Central memory CD8-positive, alpha-beta T cell (primary cell): ENCODE data around the gene ASIC3.
A peak's percentile ranks its signal among the peaks of the same experiment; 100 is the strongest.
"Not testable (repeated sequence)": the region's sequence is repeated elsewhere in the genome, so short reads cannot be mapped to it uniquely, and the experiment has no call there.

Experiments used
- ATAC-seq: fragments of 150-1000 bp; cut with Tn5 transposase; replicated peaks from 2 replicates; pipeline ENCODE4 v1.10.0; 2022; ENCODE audit warnings: mild to moderate bottlenecking, moderate FRiP score, moderate number of reproducible peaks; ENCODE audit not compliant: poor library complexity, severe bottlenecking; ENCODE audit errors: extremely low read depth
- DNase-seq, 2 donors: peaks; one replicate each; pipeline ENCODE4 v3.0.0; 2021; ENCODE audit warnings: low spot score in 2 of 2
- H3K27ac Mint-ChIP-seq: one replicate; pipeline ENCODE4 v1.8.0; 2022; ENCODE audit warnings: low read depth, mild to moderate bottlenecking, moderate library complexity, mixed read lengths
- H3K27me3 Mint-ChIP-seq: one replicate; pipeline ENCODE4 v1.8.0; 2022; ENCODE audit warnings: mixed read lengths
- H3K36me3 Mint-ChIP-seq: one replicate; pipeline ENCODE4 v1.8.0; 2022; ENCODE audit warnings: mild to moderate bottlenecking, moderate library complexity, mixed read lengths; ENCODE audit not compliant: insufficient read depth
- H3K4me1 Mint-ChIP-seq: one replicate; pipeline ENCODE4 v1.8.0; 2022; ENCODE audit warnings: mixed read lengths
- H3K4me3 Mint-ChIP-seq: one replicate; pipeline ENCODE4 v1.8.0; 2022; ENCODE audit warnings: mild to moderate bottlenecking, moderate library complexity, mixed read lengths
- H3K9me3 Mint-ChIP-seq: one replicate; pipeline ENCODE4 v1.8.0; 2022; ENCODE audit warnings: mixed read lengths

ASIC3 gene

GRCh38 chr7:151016942-151017341 is 31.4 kb upstream of the ASIC3 start:
- Mint-ChIP-seq H3K9me3 (no peaks in the 10 kb centered on the region), H3K27me3 (peaks cover 42% of the 10 kb centered on the region), H3K27ac (peak overlapping the region; percentile 73), H3K4me3 (no peak overlapping the region), H3K4me1 (peaks cover 56% of the 10 kb centered on the region), H3K36me3 (peaks cover 29% of the 10 kb centered on the region)
- no peak for DNase-seq
- ATAC-seq, result no peak

- Mint-ChIP-seq H3K36me3 (peaks cover 29% of the 10 kb centered on the region), H3K4me1 (peaks cover 51% of the 10 kb centered on the region), H3K4me3 (peak overlapping the region; percentile 75), H3K9me3 (no peaks in the 10 kb centered on the region), H3K27me3 (peaks cover 42% of the 10 kb centered on the region), H3K27ac (peak overlapping the region; percentile 41)
- ATAC-seq, result no peak
- no peak for DNase-seq
Observed at GRCh38 chr7:151017370-151017952, 30.9 kb upstream of the ASIC3 start.

- peaks cover 47% of the 10 kb centered on the region for H3K27me3 Mint-ChIP-seq
Observed at GRCh38 chr7:151017953-151018420, 30.3 kb upstream of the ASIC3 start.

GRCh38 chr7:151018421-151019129 is 29.8 kb upstream of the ASIC3 start:
- DNase-seq (peak in 1 of 2 donors; percentile 37), ATAC-seq (peak; percentile 26)
- H3K27ac Mint-ChIP-seq, result peak overlapping the region; percentile 41
- H3K9me3 Mint-ChIP-seq, result no peaks in the 10 kb centered on the region
- H3K36me3 Mint-ChIP-seq, result peaks cover 20% of the 10 kb centered on the region
- peaks cover 51% of the 10 kb centered on the region for H3K27me3 Mint-ChIP-seq
- H3K4me3 Mint-ChIP-seq, result peak overlapping the region; percentile 75
- H3K4me1 Mint-ChIP-seq, result peaks cover 46% of the 10 kb centered on the region

More at GRCh38 chr7:151017953-151018420, 30.3 kb upstream of the ASIC3 start:
- Mint-ChIP-seq H3K36me3 (peaks cover 25% of the 10 kb centered on the region), H3K4me1 (peaks cover 46% of the 10 kb centered on the region), H3K4me3 (peak overlapping the region; percentile 75), H3K27ac (peak overlapping the region; percentile 41), H3K9me3 (no peaks in the 10 kb centered on the region)
- DNase-seq (peak; percentile 54 to 79), ATAC-seq (peak; percentile 51)

- H3K36me3 Mint-ChIP-seq, result peaks cover 15% of the 10 kb centered on the region
- ATAC-seq, result no peak
- no peak for DNase-seq
- H3K27me3 Mint-ChIP-seq, result peaks cover 51% of the 10 kb centered on the region
- H3K27ac Mint-ChIP-seq, result peak overlapping the region; percentile 54
- no peaks in the 10 kb centered on the region for H3K9me3 Mint-ChIP-seq
- H3K4me1 Mint-ChIP-seq, result peaks cover 40% of the 10 kb centered on the region
- peak overlapping the region; percentile 75 for H3K4me3 Mint-ChIP-seq
Observed at GRCh38 chr7:151019130-151019447, 29.2 kb upstream of the ASIC3 start.

- Mint-ChIP-seq H3K4me3 (peak overlapping the region; percentile 75), H3K4me1 (peaks cover 30% of the 10 kb centered on the region), H3K9me3 (no peaks in the 10 kb centered on the region), H3K27ac (no peak overlapping the region), H3K36me3 (peaks cover 9% of the 10 kb centered on the region), H3K27me3 (peaks cover 51% of the 10 kb centered on the region)
- DNase-seq, result no peak
- ATAC-seq, result no peak
Observed at GRCh38 chr7:151020231-151020630, 28.1 kb upstream of the ASIC3 start.

GRCh38 chr7:151023232-151023631 is 25.1 kb upstream of the ASIC3 start:
- Mint-ChIP-seq H3K9me3 (no peaks in the 10 kb centered on the region), H3K27ac (no peak overlapping the region), H3K4me3 (no peak overlapping the region), H3K4me1 (peaks cover 22% of the 10 kb centered on the region), H3K27me3 (peaks cover 46% of the 10 kb centered on the region), H3K36me3 (peaks cover 6% of the 10 kb centered on the region)
- DNase-seq (no peak), ATAC-seq (no peak)

- no peak for ATAC-seq
- peak within 1 kb of the TSS; percentile 25 for H3K27ac Mint-ChIP-seq
- no peak for DNase-seq
Observed at GRCh38 chr7:151024435-151025056, 23.8 kb upstream of the ASIC3 start, which contains the start of gene ATG9B. Gene ATG9B (minus strand): TSS chr7:151024494. CDS start chr7:151024423, 71 bp downstream.

GRCh38 chr7:151025924-151026671 is 22.2 kb upstream of the ASIC3 start:
- ATAC-seq, result no peak
- Mint-ChIP-seq H3K27ac (no peak overlapping the region), H3K27me3 (peaks cover 17% of the 10 kb centered on the region), H3K4me1 (peaks cover 26% of the 10 kb centered on the region), H3K4me3 (no peak overlapping the region), H3K36me3 (peaks cover 9% of the 10 kb centered on the region), H3K9me3 (no peaks in the 10 kb centered on the region)
- no peak for DNase-seq

More at GRCh38 chr7:151024435-151025056, 23.8 kb upstream of the ASIC3 start, which contains the start of gene ATG9B:
- H3K36me3 Mint-ChIP-seq, result peaks cover 9% of the 10 kb centered on the region
- no peaks in the 10 kb centered on the region for H3K9me3 Mint-ChIP-seq
- H3K4me1 Mint-ChIP-seq, result peaks cover 20% of the 10 kb centered on the region
- H3K4me3 Mint-ChIP-seq, result no peak within 1 kb of the TSS
- peaks cover 33% of the 10 kb centered on the region for H3K27me3 Mint-ChIP-seq

- peak overlapping the region; percentile 85 for H3K4me3 Mint-ChIP-seq
- H3K27me3 Mint-ChIP-seq, H3K9me3 Mint-ChIP-seq, H3K36me3 Mint-ChIP-seq, DNase-seq, ATAC-seq: not testable (repeated sequence)
- H3K4me1 Mint-ChIP-seq, result peaks cover 36% of the 10 kb centered on the region
- peak overlapping the region; percentile 93 for H3K27ac Mint-ChIP-seq
Observed at GRCh38 chr7:151026771-151027727, 21.3 kb upstream of the ASIC3 start.

GRCh38 chr7:151027728-151028130 is 20.6 kb upstream of the ASIC3 start:
- H3K27me3 Mint-ChIP-seq, DNase-seq, H3K36me3 Mint-ChIP-seq, H3K9me3 Mint-ChIP-seq: not testable (repeated sequence)
- ATAC-seq, result peak; percentile 28
- peaks cover 38% of the 10 kb centered on the region for H3K4me1 Mint-ChIP-seq
- H3K27ac Mint-ChIP-seq, result peak overlapping the region; percentile 93
- peak overlapping the region; percentile 85 for H3K4me3 Mint-ChIP-seq
